Endothelial cell of umbilical vein (primary cell): ENCODE data around the gene PUM2.

Source experiments
- CTCF ChIP-seq, 2 donors: IDR thresholded peaks; 1 replicate in 1 of 2; 2 replicates in 1 of 2; pipeline ENCODE4 v1.5.1; 2011; ENCODE audit warnings: low read length in 2 of 2, mild to moderate bottlenecking in 2 of 2, moderate library complexity in 2 of 2, control low read depth in 1 of 2, inconsistent platforms in 1 of 2, low read depth in 1 of 2; ENCODE audit not compliant: insufficient read depth in 1 of 2; ENCODE audit errors: extremely low read depth in 1 of 2
- EZH2 ChIP-seq: IDR thresholded peaks from 2 replicates; pipeline ENCODE4 v1.6.1; 2012; ENCODE audit warnings: borderline replicate concordance, low read depth, mild to moderate bottlenecking, moderate library complexity, low read length, inconsistent platforms; ENCODE audit not compliant: severe bottlenecking
- FOS ChIP-seq: IDR thresholded peaks from 2 replicates; pipeline ENCODE4 v1.6.1; 2011; ENCODE audit warnings: mild to moderate bottlenecking, low read length, moderate library complexity, borderline replicate concordance; ENCODE audit not compliant: insufficient read depth
- GATA2 ChIP-seq: IDR thresholded peaks from 2 replicates; pipeline ENCODE4 v1.7.0; 2011; ENCODE audit warnings: low read depth, mild to moderate bottlenecking, moderate library complexity, mixed read lengths, low read length; ENCODE audit not compliant: insufficient read length, insufficient read depth
- JUN ChIP-seq: IDR thresholded peaks from 2 replicates; pipeline ENCODE4 v1.6.1; 2011; ENCODE audit warnings: borderline replicate concordance, low read depth; ENCODE audit not compliant: insufficient read length, insufficient read depth
- MYC ChIP-seq: IDR thresholded peaks from one replicate; pipeline ENCODE4 v1.6.1; 2011; ENCODE audit warnings: mild to moderate bottlenecking, low read depth, low read length
- POLR2AphosphoS5 ChIP-seq: IDR thresholded peaks from 2 replicates; pipeline ENCODE4 v1.6.1; 2012; ENCODE audit warnings: low read depth, mild to moderate bottlenecking, control low read depth, low read length, moderate library complexity; ENCODE audit not compliant: insufficient read depth

GRCh38 chr2:20350753-20351554 is at the start of gene PUM2:
- TF ChIP-seq EZH2 (no peak), POLR2AphosphoS5 (peak; percentile 94), MYC (peak; percentile 71), CTCF (IDR thresholded peaks at IDR 0.05; ENCODE audit: extremely low read depth in 1 of 2, insufficient read depth in 1 of 2, low read depth in 1 of 2, low read length in 2 of 2) (no peak), GATA2 (no peak), FOS (no peak), JUN (no peak)
